GM23338 (cell line): ENCODE measurements around the gene ARSI.

ENCODE experiments used
- EZH2 ChIP-seq: fragments of 200-600 bp; sonication (generic); IDR thresholded peaks from one replicate; pipeline ENCODE4 v1.8.0; 2017; ENCODE audit warnings: antibody characterized with exemption, mild to moderate bottlenecking, low read depth; ENCODE audit not compliant: unreplicated experiment
- EZH2phosphoT487 ChIP-seq: fragments of 200-600 bp; sonication (generic); IDR thresholded peaks from one replicate; pipeline ENCODE4 v1.8.1; 2018; ENCODE audit warnings: antibody characterized with exemption; ENCODE audit not compliant: unreplicated experiment
- POLR2AphosphoS5 ChIP-seq: IDR thresholded peaks from 2 replicates; pipeline ENCODE4 v1.6.1; 2016; ENCODE audit warnings: antibody characterized with exemption, low read depth
- TF ChIP-seq, protein P1 (sequence below), 2 experiments: fragments of 200-600 bp in 1 of 2; sonication (generic) in 1 of 2; conservative IDR thresholded peaks; 2 replicates each; pipeline versions ENCODE4 v1.5.1 to v1.6.1; 2016 to 2017; ENCODE audit warnings: antibody characterized with exemption in 2 of 2, low read depth in 2 of 2, mild to moderate bottlenecking in 2 of 2, moderate library complexity in 1 of 2
- TF ChIP-seq, protein P2 (sequence below): IDR thresholded peaks from one replicate; pipeline ENCODE4 v1.6.1; 2018; ENCODE audit warnings: antibody characterized with exemption; ENCODE audit not compliant: unreplicated experiment

DNA sequence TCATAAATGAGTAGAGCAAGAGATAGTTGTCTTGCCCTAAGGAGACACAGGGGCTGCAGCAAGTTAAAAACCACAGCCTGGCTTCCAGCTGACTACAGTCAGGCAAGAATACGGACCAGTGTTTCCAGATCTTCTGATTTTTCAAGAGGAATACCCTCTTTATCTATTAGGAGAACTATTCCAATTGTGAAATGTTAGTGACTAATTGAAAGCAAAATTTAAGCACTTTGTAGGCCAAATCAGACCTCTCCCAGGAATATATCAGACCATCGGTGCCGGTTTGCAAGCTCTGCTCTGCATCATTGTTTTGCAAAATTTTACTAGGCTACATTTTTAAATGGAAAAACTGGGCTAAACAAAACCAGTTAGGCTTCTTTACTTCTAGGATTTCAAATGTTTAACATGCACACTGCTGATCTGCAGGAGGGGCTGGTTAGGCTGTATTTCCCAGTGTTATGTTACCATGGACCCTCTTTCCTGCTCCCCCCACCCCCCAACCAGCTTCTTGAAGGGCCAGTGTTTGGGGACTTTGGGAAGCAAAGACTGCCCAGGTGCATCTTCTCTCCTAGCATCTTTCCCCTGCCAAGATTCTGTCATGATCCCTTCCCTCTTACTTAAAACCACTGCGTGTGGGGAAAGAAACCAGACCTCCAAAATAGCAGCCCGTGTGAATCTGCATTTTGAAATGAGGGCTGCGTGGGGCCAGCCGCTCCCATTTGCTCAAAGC, 1.1 kb upstream of the ARSI start:
- TF ChIP-seq, protein P1, sequence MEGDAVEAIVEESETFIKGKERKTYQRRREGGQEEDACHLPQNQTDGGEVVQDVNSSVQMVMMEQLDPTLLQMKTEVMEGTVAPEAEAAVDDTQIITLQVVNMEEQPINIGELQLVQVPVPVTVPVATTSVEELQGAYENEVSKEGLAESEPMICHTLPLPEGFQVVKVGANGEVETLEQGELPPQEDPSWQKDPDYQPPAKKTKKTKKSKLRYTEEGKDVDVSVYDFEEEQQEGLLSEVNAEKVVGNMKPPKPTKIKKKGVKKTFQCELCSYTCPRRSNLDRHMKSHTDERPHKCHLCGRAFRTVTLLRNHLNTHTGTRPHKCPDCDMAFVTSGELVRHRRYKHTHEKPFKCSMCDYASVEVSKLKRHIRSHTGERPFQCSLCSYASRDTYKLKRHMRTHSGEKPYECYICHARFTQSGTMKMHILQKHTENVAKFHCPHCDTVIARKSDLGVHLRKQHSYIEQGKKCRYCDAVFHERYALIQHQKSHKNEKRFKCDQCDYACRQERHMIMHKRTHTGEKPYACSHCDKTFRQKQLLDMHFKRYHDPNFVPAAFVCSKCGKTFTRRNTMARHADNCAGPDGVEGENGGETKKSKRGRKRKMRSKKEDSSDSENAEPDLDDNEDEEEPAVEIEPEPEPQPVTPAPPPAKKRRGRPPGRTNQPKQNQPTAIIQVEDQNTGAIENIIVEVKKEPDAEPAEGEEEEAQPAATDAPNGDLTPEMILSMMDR (conservative IDR thresholded peaks at IDR 0.05; ENCODE audit: low read depth in 2 of 2): no peak
- no peak for TF ChIP-seq POLR2AphosphoS5
- no peak for TF ChIP-seq EZH2phosphoT487
- TF ChIP-seq, protein P2, sequence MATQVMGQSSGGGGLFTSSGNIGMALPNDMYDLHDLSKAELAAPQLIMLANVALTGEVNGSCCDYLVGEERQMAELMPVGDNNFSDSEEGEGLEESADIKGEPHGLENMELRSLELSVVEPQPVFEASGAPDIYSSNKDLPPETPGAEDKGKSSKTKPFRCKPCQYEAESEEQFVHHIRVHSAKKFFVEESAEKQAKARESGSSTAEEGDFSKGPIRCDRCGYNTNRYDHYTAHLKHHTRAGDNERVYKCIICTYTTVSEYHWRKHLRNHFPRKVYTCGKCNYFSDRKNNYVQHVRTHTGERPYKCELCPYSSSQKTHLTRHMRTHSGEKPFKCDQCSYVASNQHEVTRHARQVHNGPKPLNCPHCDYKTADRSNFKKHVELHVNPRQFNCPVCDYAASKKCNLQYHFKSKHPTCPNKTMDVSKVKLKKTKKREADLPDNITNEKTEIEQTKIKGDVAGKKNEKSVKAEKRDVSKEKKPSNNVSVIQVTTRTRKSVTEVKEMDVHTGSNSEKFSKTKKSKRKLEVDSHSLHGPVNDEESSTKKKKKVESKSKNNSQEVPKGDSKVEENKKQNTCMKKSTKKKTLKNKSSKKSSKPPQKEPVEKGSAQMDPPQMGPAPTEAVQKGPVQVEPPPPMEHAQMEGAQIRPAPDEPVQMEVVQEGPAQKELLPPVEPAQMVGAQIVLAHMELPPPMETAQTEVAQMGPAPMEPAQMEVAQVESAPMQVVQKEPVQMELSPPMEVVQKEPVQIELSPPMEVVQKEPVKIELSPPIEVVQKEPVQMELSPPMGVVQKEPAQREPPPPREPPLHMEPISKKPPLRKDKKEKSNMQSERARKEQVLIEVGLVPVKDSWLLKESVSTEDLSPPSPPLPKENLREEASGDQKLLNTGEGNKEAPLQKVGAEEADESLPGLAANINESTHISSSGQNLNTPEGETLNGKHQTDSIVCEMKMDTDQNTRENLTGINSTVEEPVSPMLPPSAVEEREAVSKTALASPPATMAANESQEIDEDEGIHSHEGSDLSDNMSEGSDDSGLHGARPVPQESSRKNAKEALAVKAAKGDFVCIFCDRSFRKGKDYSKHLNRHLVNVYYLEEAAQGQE: no peak
- TF ChIP-seq EZH2: no peak
